ENCODE measurements around the gene PPP5C. TPM values are rescaled to one million over a fixed set of nuclear protein-coding genes. Genes with fewer than 3 reads are reported as not detected.

PPP5C gene
- total RNA-seq, 1 experiment from 2014 or later: 85.4 TPM

- Histone ChIP-seq H3K27me3 (ENCODE audit: insufficient read depth, low read depth) (no peaks in the 10 kb centered on the region), H3K79me2 (ENCODE audit: low read depth) (no peaks in the 10 kb centered on the region), H2AFZ (no peak overlapping the region), H3K9me3 (ENCODE audit: insufficient read depth, low read depth) (no peaks in the 10 kb centered on the region; the same call in 1 of the 2 replicates), H3F3A (ENCODE audit: insufficient read depth, low read depth) (peaks cover 28% of the 10 kb centered on the region), H3K9me2 (ENCODE audit: insufficient read depth) (no peaks in the 10 kb centered on the region), H3K4me1 (replicated peaks; ENCODE audit: insufficient read depth) (no peaks in the 10 kb centered on the region), H3K27ac (no peak overlapping the region), H3K4me3 (no peak overlapping the region), H3K36me3 (ENCODE audit: low read depth) (peaks cover 22% of the 10 kb centered on the region; the same call in 1 of the 2 replicates), H4K20me1 (ENCODE audit: insufficient read depth) (0 out of 2 replicates have a peak, but pooled peaks cover 6% of the 10 kb centered on the region), H3K4me2 (no peak overlapping the region)
- BruUV-seq (replicated peaks): no TSS peak
- POLR2A ChIA-PET (ENCODE audit: unreplicated experiment): no interaction called here
- no peak for DNase-seq
- intact Hi-C loops (cut with micrococcal nuclease; ENCODE audit: unreplicated experiment): no loop called here
- CTCF ChIA-PET: no interaction called here
- no peak for TF ChIP-seq EZH2 (IDR thresholded peaks at IDR 0.05; ENCODE audit: low read depth)
- TF ChIP-seq CTCF (conservative IDR thresholded peaks at IDR 0.05): no peak
Measured at GRCh38 chr19:46392252-46392801, 45.4 kb downstream of the PPP5C start.

- Histone ChIP-seq H3K4me3 (no peak overlapping the region), H3K36me3 (ENCODE audit: low read depth) (peaks cover 22% of the 10 kb centered on the region; the same call in 1 of the 2 replicates), H3K9me3 (ENCODE audit: insufficient read depth, low read depth) (no peaks in the 10 kb centered on the region; the same call in 1 of the 2 replicates), H2AFZ (no peak overlapping the region), H3K9me2 (ENCODE audit: insufficient read depth) (no peaks in the 10 kb centered on the region), H3K4me1 (replicated peaks; ENCODE audit: insufficient read depth) (no peaks in the 10 kb centered on the region), H3K27me3 (ENCODE audit: insufficient read depth, low read depth) (no peaks in the 10 kb centered on the region), H4K20me1 (ENCODE audit: insufficient read depth) (0 out of 2 replicates have a peak, but pooled peaks cover 6% of the 10 kb centered on the region), H3K4me2 (no peak overlapping the region), H3K27ac (no peak overlapping the region), H3F3A (ENCODE audit: insufficient read depth, low read depth) (peaks cover 32% of the 10 kb centered on the region), H3K79me2 (ENCODE audit: low read depth) (no peaks in the 10 kb centered on the region)
- DNase-seq: no peak
- ChIA-PET POLR2A (ENCODE audit: unreplicated experiment) (no interaction called here), CTCF (no interaction called here)
- TF ChIP-seq CTCF (conservative IDR thresholded peaks at IDR 0.05): no peak
- no peak for TF ChIP-seq EZH2 (IDR thresholded peaks at IDR 0.05; ENCODE audit: low read depth)
- intact Hi-C loops (cut with micrococcal nuclease; ENCODE audit: unreplicated experiment): no loop called here
- BruUV-seq (replicated peaks): no TSS peak
Measured at GRCh38 chr19:46392837-46393236, 46.0 kb downstream of the PPP5C start.

GRCh38 chr19:46393456-46394401 is 46.8 kb downstream of the PPP5C start:
- Histone ChIP-seq H3K79me2 (ENCODE audit: low read depth) (no peaks in the 10 kb centered on the region), H3K4me2 (no peak overlapping the region), H2AFZ (no peak overlapping the region), H3K27ac (no peak overlapping the region), H3K36me3 (ENCODE audit: low read depth) (peaks cover 13% of the 10 kb centered on the region; the same call in 1 of the 2 replicates), H3K9me2 (ENCODE audit: insufficient read depth) (no peaks in the 10 kb centered on the region), H4K20me1 (ENCODE audit: insufficient read depth) (0 out of 2 replicates have a peak, but pooled peaks cover 6% of the 10 kb centered on the region), H3K27me3 (ENCODE audit: insufficient read depth, low read depth) (no peaks in the 10 kb centered on the region), H3K9me3 (ENCODE audit: insufficient read depth, low read depth) (no peaks in the 10 kb centered on the region; the same call in 1 of the 2 replicates), H3F3A (ENCODE audit: insufficient read depth, low read depth) (peaks cover 32% of the 10 kb centered on the region), H3K4me1 (replicated peaks; ENCODE audit: insufficient read depth) (no peaks in the 10 kb centered on the region), H3K4me3 (no peak overlapping the region)
- TF ChIP-seq CTCF (conservative IDR thresholded peaks at IDR 0.05) (no peak), EZH2 (IDR thresholded peaks at IDR 0.05; ENCODE audit: low read depth) (no peak)
- POLR2A ChIA-PET (ENCODE audit: unreplicated experiment): no interaction called here
- no peak for DNase-seq
- CTCF ChIA-PET: interaction anchor here (0.6 to 1.8 kb wide), 2 partner anchors 49 to 113 kb away, joined by 4 to 6 read pairs; no protein-coding TSS in a partner anchor
- intact Hi-C loops (cut with micrococcal nuclease; ENCODE audit: unreplicated experiment): loop anchor here (2.0 kb wide), 1 partner anchor 95 kb away; no protein-coding TSS in a partner anchor
- no TSS peak for BruUV-seq (replicated peaks)
